GM19372 (cell line): ENCODE measurements around the gene CSF1.

Source experiments
- ATAC-seq: cut with Tn5 transposase; IDR thresholded peaks from one replicate; pipeline ENCODE4 v1.9.1; 2021; ENCODE audit warnings: mild to moderate bottlenecking, low read depth, moderate library complexity; ENCODE audit not compliant: unreplicated experiment

CSF1 gene

DNA sequence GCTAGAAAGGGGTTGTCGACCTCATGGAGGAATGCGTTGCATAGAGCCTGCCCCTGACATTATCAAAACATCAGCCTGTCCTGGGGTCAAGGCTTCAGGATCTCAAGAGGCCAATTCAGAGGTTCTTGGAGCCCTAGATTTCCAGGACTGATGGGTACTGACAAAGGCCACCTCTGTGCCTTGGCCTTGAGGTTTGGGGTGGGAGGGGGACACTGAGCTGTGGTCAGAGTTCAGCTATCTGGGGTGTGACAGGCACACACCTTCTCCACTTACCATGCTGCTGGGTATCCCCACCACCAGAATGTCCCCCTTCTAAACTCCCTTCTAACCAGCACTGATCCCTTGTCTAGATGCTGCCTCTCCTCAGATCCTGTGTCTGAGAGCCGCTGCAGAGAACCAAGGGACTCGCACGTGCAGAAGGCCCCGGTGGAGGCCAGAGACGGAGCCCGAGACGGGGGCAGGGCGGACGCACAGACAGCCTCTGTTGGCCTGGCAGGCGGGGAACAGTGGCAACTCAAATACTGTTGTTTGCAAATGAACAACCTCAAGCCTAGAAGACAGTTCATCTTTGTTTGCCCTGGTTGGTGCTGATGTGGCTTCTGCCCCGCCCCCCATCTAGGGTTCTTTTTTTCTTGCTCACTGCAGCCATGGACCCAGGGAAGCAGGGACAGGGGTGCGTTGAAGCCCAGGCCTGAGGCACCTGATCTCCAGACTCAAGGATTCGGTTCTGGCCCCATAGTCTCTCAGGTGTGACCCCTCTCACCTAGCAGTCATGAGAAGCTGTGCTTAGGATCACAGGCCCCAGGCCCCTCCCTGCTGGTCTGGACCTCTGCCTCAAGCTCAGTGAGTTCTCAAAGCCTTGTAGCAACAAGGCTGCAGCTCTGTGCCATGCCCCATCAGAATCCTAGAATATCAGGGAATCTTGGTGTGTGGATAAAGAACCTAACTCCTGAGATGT is 28.1 kb upstream of the CSF1 start:
- no peak for ATAC-seq

DNA sequence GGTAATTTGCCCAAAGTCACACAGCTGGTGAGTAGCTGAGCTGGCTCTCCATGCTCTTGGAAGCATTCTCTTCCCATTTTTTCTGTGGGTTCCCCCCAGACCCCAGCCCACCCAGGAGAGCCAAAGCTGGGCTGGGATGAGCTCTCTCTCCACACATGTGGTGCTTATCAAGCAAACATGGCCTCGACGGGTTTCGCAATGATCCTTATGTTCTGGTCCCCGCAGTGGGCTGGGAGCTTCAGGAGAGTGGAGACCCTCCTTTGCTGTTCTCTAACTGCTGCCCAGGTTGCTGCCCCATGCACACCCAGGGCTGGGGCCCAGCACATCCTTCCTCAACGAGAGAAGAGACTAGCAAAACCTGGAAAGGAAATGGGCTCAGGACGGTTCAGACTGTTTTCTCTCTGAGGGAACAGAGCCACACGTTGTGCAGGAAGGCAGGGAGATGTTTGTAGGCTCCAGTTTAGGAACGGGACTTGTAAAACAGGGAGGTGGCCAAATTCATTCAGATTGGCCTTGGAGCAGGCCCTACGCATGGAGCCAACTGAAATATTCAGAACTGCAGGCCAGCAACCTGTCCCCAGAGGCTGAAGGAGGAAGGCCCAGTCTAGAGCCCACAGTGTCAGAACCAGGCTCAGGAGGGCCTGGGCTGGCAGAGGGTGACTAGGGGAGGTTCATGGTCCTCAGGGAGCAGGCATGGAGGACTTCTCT is 27.2 kb upstream of the CSF1 start:
- no peak for ATAC-seq

DNA sequence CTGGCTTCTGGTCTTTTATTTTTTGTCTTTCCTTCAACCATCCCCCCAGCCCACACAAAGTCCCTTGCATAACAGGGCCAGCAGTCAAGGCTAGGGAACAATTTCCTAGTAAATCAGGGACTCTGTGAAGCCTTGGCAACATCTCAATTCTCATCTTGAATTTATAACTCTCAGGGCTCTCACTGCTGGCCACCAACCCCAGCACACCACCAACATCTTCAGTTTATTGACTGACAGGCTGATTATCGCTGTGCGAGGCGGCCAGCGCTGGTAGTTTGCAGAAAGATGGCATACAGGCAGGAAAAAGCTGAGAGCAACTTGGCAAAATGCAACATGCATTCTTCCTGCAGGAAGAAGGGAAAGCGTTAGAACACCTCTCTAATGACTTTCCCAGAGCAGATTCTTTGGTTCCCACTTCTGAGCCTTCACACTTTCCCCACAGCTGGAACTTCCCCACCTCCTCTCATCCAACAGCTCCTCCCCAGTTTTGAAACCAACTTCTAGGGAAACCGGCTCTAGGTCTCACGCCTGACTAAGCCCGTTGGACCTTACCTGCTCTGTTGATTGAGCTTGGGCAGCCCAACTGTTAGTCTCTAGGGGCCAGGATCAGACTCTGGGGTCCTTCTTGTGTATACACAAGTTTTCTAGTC is 26.3 kb upstream of the CSF1 start:
- ATAC-seq: no peak

DNA sequence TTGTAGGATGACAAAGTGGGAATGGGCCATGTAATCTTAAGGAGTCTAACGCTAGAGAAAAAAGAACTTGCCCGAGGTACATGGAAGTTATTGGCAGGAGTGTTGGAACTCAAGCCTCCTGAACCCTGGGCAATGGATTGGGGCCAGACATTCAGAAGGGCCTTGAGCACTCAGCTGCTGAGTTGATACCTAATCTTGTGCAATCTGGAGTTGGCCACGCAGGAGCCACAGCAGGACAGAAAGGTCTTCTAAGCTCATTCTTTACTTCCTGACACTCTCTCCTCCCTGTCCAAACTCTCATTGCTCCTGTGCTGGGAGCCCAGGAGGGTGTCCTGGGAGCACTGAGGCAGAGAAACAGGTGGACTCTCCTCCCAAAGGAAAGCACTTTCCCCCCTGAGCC is 25.1 kb upstream of the CSF1 start:
- ATAC-seq: no peak

DNA sequence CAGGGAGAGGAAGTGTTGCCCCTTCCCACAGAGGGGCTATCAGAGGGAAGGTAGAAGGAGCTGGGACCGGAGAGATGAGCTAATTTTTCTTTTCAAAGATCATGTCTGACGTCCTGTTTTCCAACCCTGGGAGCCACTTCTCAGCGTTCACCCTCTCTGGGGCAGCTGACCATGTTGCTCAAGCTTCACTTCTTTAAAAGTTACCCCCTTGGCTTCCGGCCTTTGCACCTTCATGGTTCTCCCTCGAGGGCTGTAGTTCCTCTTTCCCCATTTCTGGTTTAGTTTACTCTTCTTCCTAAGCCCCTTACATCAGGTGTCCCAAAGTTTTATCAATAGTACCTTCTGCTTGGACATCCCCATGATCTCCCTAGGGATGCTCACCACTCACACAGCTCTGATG is 23.8 kb upstream of the CSF1 start:
- no peak for ATAC-seq

DNA sequence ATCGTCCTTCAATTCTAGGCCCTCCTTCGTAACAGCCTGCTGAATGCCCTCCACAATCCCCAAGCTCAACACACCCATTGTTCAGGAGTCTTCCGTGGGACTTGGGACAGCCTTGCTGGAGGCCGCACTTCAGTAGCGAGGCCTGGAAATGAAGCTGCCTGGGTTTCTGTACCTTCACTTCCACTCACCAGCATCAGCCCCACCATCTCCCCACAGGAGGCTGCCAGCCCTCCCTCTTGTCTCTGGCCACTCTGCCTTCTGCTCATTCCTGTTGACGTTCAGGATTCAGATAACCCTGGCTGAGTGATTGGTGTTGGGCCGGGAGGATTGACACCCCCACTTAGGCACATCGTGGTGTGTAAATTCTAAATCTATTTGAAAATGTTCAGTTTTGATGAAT is 23.4 kb upstream of the CSF1 start:
- ATAC-seq: no peak

DNA sequence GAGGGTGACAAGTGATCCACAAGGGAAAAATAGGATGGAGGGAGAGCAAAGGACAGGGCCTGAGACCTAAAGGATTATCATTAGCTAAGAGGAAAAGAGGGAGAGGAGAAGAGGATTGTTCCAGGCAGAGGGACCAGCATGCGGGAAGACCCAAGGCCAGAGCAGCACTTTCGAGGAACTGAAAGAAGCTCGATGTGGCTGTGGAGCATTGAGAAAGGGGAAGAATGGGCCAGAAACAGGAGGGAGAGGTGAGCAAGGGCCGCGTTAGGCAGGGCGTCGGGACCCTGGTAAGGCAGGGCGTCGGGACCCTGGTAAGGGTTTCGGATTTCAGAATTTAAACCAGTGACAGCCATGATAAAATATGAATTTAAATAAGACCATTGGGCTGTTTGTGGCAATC is 22.8 kb upstream of the CSF1 start:
- ATAC-seq: no peak

DNA sequence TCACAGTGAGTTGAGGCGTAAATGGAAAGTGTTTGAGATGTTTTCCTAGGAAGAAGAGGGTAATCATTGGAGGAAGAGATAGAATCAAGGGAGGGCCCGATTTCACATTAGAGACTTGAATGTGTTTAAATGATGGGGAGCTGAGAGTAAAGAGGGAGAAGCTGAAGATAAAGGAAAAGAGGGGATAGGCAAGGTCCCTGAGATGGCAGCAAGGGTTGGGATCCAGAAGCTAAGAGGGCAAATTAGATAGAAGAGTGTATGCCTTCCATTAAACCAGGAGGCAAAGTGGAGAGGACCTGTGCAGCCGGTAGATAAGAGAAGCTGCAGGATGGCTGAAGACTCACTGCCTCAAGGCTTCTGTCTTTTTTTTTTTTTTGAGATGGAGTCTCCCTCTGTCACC is 21.6 kb upstream of the CSF1 start:
- no peak for ATAC-seq

DNA sequence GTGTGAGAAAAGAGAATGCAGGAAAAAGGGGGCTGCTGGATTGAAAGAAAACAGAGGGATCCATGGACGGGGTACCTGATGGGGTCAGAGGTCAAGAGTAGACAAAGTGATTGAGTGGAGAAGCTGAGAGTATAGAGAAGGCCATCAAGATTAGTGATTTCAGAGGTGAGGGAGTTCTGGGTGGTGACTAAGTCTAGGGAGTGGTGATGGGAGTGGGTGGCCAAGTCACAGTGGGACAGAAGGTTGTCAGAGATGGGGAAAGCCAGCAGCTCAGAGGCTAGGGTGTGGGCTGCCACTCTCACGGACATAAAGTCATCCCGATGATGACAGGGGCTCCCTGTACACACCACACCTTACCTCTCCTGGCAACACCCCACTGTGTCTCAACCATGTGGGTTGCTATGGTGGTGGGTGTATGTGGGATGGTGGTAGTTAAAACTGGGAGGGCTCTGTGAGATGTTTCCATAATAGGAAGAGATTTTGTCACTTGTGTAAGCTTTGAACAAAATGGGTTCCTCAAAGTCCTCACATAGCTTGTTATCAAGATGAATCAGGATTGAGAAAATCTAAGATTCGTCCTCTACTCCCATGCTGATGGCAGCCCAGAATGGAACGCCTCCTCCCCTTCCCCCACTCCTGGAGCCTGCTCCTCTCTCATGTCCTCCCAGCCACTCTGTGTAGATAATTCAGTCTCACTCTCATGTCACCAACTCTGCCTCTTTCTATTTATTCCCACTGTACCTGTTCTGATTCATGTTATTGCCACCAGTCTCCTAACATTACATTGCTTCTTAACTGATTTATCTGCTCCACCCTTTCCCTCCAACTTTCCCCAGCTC is 20.3 kb upstream of the CSF1 start:
- ATAC-seq: no peak

DNA sequence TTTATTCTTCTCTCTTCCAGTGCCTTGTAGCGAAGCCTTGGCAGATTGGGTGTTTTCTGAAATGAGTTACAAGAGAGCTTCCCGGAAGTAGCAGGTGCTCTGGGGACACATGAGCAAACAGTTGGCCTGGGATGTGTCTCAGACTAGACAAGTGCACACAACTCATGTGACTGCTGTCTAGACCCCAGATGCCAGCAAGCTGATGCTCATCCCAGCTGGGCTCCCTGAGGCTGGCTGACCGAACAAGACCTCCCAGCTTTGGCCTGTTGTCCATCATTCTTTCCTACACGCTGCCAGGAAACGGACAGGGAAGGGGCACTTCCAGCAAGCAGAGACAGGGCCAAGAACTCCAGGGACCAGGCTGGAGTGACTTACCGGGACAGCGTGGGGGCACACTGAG is 18.7 kb upstream of the CSF1 start:
- ATAC-seq: no peak

DNA sequence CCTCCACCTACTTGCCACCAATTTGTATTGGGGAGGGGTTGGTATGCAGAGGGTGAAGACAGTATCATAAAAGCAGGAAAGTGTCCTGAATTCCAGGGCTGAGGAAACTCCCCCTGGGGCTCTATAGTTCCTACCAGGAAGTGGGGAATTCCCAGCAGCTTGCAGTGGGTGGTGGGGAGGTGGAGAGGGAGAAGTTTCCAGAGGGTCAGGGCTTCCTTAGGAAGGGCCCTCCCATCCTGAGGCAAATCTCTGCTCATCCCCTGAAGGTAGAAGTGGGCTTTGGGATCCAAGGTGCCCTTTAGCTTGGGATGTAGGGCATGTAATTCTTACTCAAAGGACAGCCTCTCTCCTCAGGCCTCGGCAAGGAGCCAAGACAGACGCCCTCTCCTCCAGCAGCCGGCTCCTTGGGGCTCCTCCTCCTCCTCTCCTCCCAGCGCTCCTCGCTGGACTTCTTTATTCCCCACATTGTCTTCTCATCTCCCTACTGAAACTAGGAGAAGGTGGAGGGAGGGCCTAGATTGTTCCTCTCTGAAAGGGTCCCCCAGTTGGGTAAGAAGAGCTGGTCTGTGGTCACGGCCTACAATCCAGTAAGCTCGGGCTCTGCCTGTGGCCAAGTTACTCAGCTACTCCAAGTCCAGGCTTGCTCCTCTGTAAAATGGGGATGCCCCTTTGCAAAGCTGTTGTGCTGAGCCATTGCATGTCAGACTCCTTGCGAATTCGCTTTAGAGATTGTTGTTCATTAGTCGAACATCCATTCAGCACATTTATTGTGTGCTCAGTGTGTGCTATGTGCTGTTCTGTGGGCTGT is 17.9 kb upstream of the CSF1 start:
- ATAC-seq: no peak

DNA sequence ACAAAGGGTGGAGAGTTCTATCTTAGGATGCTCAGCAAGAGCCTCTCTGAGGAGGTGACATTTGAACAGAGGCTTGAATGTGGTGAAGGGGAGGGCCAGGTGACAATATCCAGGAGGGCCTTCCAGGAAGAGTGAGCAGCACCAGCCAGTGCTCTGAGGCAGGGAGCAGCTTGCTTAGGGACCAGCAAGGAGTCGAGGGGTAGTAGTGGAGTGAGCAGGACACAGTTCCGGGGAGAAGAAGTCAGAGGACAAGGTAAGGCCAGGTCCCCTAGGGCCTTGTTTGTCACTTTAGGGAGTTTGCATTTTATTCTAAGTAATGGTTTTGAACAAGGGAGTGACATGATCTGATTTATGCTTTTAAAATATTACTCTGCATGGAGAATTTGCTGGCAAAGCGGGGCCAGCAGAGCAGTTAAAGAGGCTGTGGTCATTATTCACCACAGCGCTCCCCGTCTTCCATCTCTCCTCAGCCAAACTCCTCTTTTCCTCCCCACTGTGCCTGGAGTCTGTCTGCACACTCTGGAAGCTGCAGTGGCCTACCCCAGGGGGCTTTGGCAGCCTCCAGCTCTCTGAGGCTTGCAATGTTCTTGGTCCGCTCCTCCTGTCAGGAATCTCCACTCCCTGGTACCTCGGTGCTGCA is 17.0 kb upstream of the CSF1 start:
- no peak for ATAC-seq

DNA sequence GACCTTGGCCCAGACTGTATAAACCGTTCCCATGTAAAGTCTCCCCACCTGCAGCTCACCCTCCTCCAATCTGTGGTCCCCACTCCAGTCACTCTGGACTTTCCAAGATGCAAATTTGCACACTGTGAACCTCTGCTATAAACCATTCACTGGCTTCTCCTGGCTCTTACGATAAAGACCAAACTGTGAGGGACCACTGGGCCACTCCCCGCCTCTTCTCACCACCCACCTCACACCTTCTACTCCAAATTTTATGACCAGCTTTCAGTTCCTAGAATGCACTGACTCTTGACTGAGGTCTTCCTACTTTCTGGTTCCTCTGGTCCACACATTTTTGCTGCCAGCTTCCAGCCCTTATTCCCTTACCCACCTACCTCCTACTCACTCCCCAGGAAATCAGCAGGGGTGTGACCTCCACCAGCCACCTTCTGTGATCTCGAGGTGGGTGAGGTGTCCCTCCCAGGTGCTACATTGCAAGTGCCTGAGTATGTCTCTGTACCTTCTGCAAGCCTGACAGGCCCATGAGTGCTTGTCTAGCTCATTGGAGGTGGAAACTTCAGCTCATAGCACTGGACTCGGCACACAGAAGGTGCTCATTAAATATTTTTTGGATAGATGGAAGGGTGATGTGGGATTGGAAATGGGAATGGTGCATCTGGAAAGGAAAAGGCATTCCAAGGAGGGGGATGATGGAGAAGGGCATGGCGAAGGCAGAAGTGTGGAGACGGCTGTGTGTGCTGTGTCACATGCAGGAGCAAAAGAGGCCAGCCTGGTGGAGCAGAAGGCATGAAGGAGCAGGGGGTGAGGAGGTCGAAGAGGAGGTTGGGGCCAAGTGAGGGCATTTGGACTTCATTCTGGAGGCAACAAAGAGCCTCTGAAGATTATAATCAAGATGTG is 15.6 kb upstream of the CSF1 start:
- ATAC-seq: no peak

DNA sequence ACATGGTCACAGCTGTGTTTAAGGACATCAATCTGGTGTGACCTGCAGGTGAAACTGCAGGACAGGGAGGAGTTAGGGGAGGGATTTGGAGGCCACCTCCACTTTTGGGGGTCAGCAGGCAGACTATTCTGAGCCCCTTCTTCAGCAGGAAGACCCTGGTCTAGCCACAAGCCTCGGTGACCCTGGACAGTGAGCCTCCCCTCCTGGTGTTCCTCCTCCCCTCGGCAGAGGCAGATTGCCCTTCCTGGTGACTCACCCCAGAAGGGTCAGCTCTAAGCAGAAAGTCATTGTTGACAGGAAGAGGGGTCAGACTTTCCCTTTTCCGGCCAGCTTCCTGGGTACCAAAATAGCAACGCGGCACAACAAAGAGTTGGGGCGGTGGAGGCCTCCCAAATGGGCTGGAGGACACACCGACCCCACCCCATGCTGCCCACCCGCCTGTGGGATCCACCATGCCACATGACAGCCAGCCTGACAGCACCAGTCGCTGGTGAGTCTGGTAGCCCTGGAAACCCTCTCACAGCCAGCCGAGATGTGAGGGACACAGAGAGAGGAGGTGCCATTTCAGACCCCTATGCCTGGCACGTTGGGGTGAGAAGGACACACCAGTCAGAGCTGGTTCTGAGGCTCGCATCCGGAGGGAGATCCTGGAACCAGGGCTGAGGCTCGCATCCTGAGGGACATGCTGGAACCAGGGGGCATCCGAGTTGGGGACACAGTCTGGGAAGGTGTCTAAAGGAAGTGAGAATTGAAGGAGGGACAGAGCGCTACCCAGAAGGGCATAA is 14.7 kb upstream of the CSF1 start:
- no peak for ATAC-seq

DNA sequence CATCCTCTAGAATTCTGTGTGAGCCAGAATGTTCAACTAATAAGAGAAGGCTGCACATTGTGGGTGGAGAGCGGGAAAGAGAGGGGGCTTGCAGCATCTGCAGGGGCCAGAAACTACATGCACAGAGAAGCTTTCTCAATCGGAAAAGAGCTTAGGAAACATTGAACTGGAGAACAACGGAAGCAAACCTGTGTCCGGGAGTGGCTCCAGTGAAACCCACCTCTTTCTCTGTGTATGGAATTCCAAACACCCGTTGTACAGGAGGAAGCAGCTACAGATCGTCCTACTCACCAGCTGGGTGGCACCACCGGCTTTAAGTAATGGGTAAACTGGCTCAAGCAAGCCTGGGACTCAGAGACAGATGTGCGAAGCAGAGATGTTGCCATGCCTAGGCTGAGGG is 14.0 kb upstream of the CSF1 start:
- no peak for ATAC-seq

DNA sequence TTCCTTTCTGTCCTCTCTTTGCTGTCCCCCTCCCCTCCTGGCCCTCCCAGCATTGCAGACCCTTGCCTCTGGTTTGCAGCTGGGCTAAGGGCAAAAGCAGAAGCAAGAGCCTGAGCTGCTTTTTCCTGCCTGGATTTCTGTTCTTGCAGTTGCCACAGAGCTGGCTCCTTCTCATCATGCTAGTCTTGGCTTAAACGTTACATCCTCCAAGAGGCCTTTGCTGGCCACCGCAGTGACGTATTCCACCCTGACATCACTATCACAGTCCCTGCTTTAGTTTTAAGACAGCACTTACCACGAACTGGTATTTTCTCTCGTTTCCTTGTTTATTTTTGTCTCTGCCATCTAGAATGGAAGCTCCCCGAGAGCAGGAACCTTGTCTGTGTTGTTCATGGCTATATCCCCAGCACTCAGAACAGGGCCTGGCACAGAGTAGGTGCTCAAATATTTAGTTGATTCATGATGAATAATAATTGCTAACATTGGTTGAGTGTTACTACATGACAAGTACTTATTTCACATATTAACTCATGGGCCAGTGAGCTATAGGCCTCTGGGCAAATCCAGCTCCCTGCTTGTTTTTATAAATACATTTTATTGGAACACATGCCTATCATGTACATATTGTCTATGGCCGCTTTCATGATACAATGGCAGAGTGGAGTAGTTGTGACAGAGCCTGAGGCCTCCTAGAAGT is 13.2 kb upstream of the CSF1 start:
- no peak for ATAC-seq

DNA sequence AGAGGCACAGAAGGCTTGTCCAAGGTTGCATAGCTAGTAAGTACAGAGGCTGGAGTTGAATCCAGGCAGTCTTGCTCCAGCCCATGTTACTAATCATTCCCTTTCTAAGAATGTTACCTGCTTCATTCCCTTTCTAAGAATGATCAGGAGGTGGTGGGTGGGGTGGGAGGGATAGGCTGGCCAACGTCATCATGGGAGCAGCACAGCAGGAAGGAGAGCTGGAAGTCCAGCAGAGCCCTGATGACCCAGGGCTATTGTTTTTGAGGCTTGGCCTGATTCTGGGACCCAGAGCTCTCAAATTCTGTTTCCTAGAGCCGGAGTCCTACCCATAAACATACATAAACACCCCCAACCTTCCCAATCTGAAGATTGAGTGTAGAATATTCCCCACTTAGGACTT is 11.8 kb upstream of the CSF1 start:
- ATAC-seq: no peak
